ENCODE data around the gene ZFP36L2. TPM values are rescaled to one million over a fixed set of nuclear protein-coding genes. Genes with fewer than 3 reads are reported as not detected.

The ZFP36L2 gene
- total RNA-seq, 1 experiment from 2014 or later: 34.3 TPM

GRCh38 chr2:43193652-43194120 is 32.7 kb downstream of the ZFP36L2 start:
- no peaks in the 10 kb centered on the region for H3K9me2 ChIP-seq (ENCODE audit: insufficient read depth)
- no peak overlapping the region for H3K4me3 ChIP-seq
- no peak overlapping the region for H3K4me2 ChIP-seq
- no peaks in the 10 kb centered on the region for H3K9me3 ChIP-seq (ENCODE audit: insufficient read depth, low read depth)
- no peaks in the 10 kb centered on the region for H3K79me2 ChIP-seq (ENCODE audit: low read depth)
- no TSS peak for BruUV-seq (replicated peaks)
- H3F3A ChIP-seq (ENCODE audit: insufficient read depth, low read depth): no peaks in the 10 kb centered on the region
- H3K4me1 ChIP-seq (replicated peaks; ENCODE audit: insufficient read depth): peaks cover 26% of the 10 kb centered on the region; the same call in 1 of the 2 replicates
- TF ChIP-seq CTCF (conservative IDR thresholded peaks at IDR 0.05): no peak
- TF ChIP-seq EZH2 (IDR thresholded peaks at IDR 0.05; ENCODE audit: low read depth): no peak
- ChIA-PET POLR2A (ENCODE audit: unreplicated experiment) (no interaction called here), CTCF (no interaction called here)
- H2AFZ ChIP-seq: no peak overlapping the region
- H3K36me3 ChIP-seq (ENCODE audit: low read depth): no peaks in the 10 kb centered on the region
- DNase-seq: no peak
- no peaks in the 10 kb centered on the region for H3K27me3 ChIP-seq (ENCODE audit: insufficient read depth, low read depth)
- intact Hi-C loops (cut with micrococcal nuclease; ENCODE audit: unreplicated experiment): no loop called here
- H4K20me1 ChIP-seq (ENCODE audit: insufficient read depth): no peaks in the 10 kb centered on the region
- H3K27ac ChIP-seq: no peak overlapping the region

GRCh38 chr2:43192744-43193651 is 33.4 kb downstream of the ZFP36L2 start:
- Histone ChIP-seq H4K20me1 (ENCODE audit: insufficient read depth) (no peaks in the 10 kb centered on the region), H3K27ac (no peak overlapping the region), H3K27me3 (ENCODE audit: insufficient read depth, low read depth) (no peaks in the 10 kb centered on the region), H3K79me2 (ENCODE audit: low read depth) (no peaks in the 10 kb centered on the region), H3F3A (ENCODE audit: insufficient read depth, low read depth) (0 out of 2 replicates have a peak, but pooled peaks cover 3% of the 10 kb centered on the region), H3K9me3 (ENCODE audit: insufficient read depth, low read depth) (no peaks in the 10 kb centered on the region), H3K36me3 (ENCODE audit: low read depth) (no peaks in the 10 kb centered on the region), H2AFZ (no peak overlapping the region), H3K4me2 (no peak overlapping the region), H3K4me1 (replicated peaks; ENCODE audit: insufficient read depth) (peaks cover 26% of the 10 kb centered on the region; the same call in 1 of the 2 replicates), H3K9me2 (ENCODE audit: insufficient read depth) (no peaks in the 10 kb centered on the region), H3K4me3 (no peak overlapping the region)
- CTCF ChIA-PET: no interaction called here
- TF ChIP-seq CTCF (conservative IDR thresholded peaks at IDR 0.05) (no peak), EZH2 (IDR thresholded peaks at IDR 0.05; ENCODE audit: low read depth) (no peak)
- POLR2A ChIA-PET (ENCODE audit: unreplicated experiment): no interaction called here
- intact Hi-C loops (cut with micrococcal nuclease; ENCODE audit: unreplicated experiment): no loop called here
- BruUV-seq (replicated peaks): no TSS peak
- DNase-seq: no peak

GRCh38 chr2:43191947-43192516 is 34.4 kb downstream of the ZFP36L2 start:
- Histone ChIP-seq H3K27me3 (ENCODE audit: insufficient read depth, low read depth) (no peaks in the 10 kb centered on the region), H3F3A (ENCODE audit: insufficient read depth, low read depth) (peaks cover 9% of the 10 kb centered on the region; the same call in 1 of the 2 replicates), H3K9me3 (ENCODE audit: insufficient read depth, low read depth) (no peaks in the 10 kb centered on the region), H2AFZ (no peak overlapping the region), H3K9me2 (ENCODE audit: insufficient read depth) (no peaks in the 10 kb centered on the region), H4K20me1 (ENCODE audit: insufficient read depth) (no peaks in the 10 kb centered on the region), H3K36me3 (ENCODE audit: low read depth) (no peaks in the 10 kb centered on the region), H3K4me3 (no peak overlapping the region), H3K27ac (no peak overlapping the region), H3K4me2 (no peak overlapping the region), H3K79me2 (ENCODE audit: low read depth) (no peaks in the 10 kb centered on the region), H3K4me1 (replicated peaks; ENCODE audit: insufficient read depth) (peaks cover 35% of the 10 kb centered on the region)
- intact Hi-C loops (cut with micrococcal nuclease; ENCODE audit: unreplicated experiment): no loop called here
- POLR2A ChIA-PET (ENCODE audit: unreplicated experiment): no interaction called here
- TF ChIP-seq CTCF (conservative IDR thresholded peaks at IDR 0.05): 0 out of 2 replicates have a peak, but pooled peaks have one; percentile 23
- no peak for TF ChIP-seq EZH2 (IDR thresholded peaks at IDR 0.05; ENCODE audit: low read depth)
- no TSS peak for BruUV-seq (replicated peaks)
- CTCF ChIA-PET: no interaction called here
- no peak for DNase-seq
